ENCODE data around the gene KCNA4. TPM values are rescaled to one million over a fixed set of nuclear protein-coding genes. Genes with fewer than 3 reads are reported as not detected.
"Not testable (repeated sequence)": the region's sequence is repeated elsewhere in the genome, so short reads cannot be mapped to it uniquely, and the experiment has no call there.

Gene KCNA4
- total RNA-seq, 1 donor from 2014 or later: not detected

DNA sequence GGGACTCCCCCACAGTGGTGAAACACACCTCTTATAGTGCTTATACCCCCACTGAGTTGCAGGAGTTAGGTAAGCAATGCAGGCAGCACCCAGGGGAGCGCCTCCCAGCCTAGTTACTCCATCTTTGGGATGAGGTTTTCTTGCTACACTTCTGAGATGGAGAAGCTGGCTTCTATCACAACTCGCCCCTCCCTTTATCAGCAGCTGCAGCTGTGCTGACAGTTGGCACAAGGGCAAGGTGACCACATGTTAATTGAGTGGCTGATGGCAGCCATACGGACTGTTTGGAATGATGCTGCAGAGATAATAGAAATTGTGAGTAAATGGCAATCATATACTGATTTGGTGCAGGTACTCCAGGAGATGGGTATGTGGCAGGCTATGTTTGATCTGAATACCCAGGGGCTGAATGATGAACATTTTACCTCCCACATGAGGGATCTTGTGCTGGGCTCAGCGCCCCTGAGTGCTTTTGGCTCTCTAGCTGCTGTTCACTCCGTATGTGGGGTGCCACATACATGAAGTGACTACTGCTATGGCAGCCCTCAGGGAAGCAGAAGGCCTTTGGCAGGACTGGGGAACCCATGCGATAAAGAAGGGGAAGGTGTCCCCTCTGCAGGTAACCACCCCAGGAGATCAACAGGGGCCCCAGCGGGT is 29.2 kb upstream of the KCNA4 start:
- ATAC-seq (ENCODE audit: low read depth) (no peak), DNase-seq (no peak)
- no peaks in the 10 kb centered on the region for H3K4me1 Mint-ChIP-seq
- H3K27me3 Mint-ChIP-seq: no peaks in the 10 kb centered on the region
- no peak overlapping the region for H3K4me3 Mint-ChIP-seq
- H3K36me3 Mint-ChIP-seq (ENCODE audit: low read depth): no peaks in the 10 kb centered on the region
- ChIA-PET CTCF (no interaction called here), POLR2A (interaction anchor here (0.6 kb wide), 1 partner anchor 582 kb away, joined by 4 read pairs; no protein-coding TSS in a partner anchor)
- no peak overlapping the region for H3K27ac Mint-ChIP-seq
- no peaks in the 10 kb centered on the region for H3K9me3 Mint-ChIP-seq
- TF ChIP-seq, protein P1, sequence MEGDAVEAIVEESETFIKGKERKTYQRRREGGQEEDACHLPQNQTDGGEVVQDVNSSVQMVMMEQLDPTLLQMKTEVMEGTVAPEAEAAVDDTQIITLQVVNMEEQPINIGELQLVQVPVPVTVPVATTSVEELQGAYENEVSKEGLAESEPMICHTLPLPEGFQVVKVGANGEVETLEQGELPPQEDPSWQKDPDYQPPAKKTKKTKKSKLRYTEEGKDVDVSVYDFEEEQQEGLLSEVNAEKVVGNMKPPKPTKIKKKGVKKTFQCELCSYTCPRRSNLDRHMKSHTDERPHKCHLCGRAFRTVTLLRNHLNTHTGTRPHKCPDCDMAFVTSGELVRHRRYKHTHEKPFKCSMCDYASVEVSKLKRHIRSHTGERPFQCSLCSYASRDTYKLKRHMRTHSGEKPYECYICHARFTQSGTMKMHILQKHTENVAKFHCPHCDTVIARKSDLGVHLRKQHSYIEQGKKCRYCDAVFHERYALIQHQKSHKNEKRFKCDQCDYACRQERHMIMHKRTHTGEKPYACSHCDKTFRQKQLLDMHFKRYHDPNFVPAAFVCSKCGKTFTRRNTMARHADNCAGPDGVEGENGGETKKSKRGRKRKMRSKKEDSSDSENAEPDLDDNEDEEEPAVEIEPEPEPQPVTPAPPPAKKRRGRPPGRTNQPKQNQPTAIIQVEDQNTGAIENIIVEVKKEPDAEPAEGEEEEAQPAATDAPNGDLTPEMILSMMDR (IDR thresholded peaks at IDR 0.05): no peak
- intact Hi-C loops (cut with micrococcal nuclease): no loop called here

DNA sequence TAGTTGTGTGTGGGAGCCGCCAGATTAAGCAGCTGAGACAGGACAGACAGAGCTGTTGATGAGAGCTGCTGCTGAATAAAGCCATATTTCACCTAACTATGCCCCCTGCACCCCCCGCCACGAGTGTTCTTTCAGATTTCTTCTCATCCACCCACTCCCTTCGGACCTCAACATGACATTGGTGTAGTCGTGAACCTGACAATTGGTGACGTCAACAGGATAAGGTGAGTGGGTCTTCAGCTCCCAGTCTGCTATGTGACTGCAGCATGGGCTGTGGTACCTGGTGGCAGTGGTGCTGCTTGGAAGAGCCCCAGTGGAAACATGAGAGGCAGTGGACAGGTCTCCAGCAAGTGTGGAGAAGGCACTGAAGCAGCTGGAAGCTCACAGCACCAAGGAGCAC is 28.3 kb upstream of the KCNA4 start:
- CTCF ChIA-PET: no interaction called here
- Mint-ChIP-seq H3K27ac (no peak overlapping the region), H3K9me3 (no peaks in the 10 kb centered on the region), H3K27me3 (no peaks in the 10 kb centered on the region), H3K4me3 (no peak overlapping the region), H3K36me3 (ENCODE audit: low read depth) (no peaks in the 10 kb centered on the region), H3K4me1 (no peaks in the 10 kb centered on the region)
- TF ChIP-seq, protein P1 (IDR thresholded peaks at IDR 0.05): no peak
- POLR2A ChIA-PET: no interaction called here
- ATAC-seq (ENCODE audit: low read depth): no peak
- intact Hi-C loops (cut with micrococcal nuclease): no loop called here
- DNase-seq: no peak

DNA sequence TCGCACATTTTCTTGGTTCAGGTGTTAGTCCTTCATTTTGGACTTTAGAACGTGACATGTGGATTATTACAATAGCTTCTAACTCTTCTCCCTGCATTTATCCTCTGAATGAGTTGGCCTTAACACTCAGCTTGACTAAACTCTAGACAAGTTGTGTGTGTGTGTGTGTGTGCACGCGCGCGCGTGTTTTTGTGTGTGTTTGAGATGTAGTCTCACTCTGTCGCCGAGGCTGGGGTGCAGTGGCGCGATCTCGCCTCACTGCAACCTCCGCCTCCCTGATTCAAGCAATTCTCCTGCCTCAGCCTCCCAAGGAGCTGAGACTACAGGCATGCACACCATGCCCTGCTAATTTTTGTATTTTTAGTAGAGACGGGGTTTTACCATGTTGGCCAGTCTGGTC is 24.3 kb upstream of the KCNA4 start:
- H3K27ac Mint-ChIP-seq: no peak overlapping the region
- no peaks in the 10 kb centered on the region for H3K4me1 Mint-ChIP-seq
- DNase-seq (no peak), ATAC-seq (ENCODE audit: low read depth) (no peak)
- POLR2A ChIA-PET: no interaction called here
- CTCF ChIA-PET: no interaction called here
- TF ChIP-seq, protein P1 (IDR thresholded peaks at IDR 0.05): no peak
- H3K4me3 Mint-ChIP-seq: no peak overlapping the region
- H3K9me3 Mint-ChIP-seq: no peaks in the 10 kb centered on the region
- H3K36me3 Mint-ChIP-seq (ENCODE audit: low read depth): no peaks in the 10 kb centered on the region
- intact Hi-C loops (cut with micrococcal nuclease): no loop called here
- H3K27me3 Mint-ChIP-seq: no peaks in the 10 kb centered on the region

DNA sequence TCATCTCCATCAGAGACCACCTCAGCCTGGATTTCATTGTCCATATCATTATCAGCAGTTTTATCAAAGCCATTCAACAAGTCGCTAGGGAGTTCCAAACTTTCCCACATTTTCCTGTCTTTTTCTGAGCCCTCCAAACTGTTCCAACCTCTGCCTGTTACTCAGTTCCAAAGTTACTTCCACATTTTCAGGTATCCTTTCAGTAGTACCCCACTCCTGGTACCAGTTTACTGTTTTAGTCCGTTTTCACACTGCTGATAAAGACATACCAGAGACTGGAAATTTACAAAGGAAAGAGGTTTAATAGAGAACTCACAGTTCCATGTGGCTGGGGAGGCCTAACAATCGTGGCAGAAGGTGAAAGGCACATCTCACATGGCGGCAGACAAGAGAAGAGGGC is 17.9 kb upstream of the KCNA4 start:
- DNase-seq; H3K4me1 Mint-ChIP-seq; ATAC-seq (ENCODE audit: low read depth); H3K36me3 Mint-ChIP-seq (ENCODE audit: low read depth); POLR2A ChIA-PET; H3K9me3 Mint-ChIP-seq; H3K27me3 Mint-ChIP-seq; H3K4me3 Mint-ChIP-seq; intact Hi-C loops (cut with micrococcal nuclease); CTCF ChIA-PET; H3K27ac Mint-ChIP-seq: not testable (repeated sequence)

GRCh38 chr11:30034166-30034565 is 17.3 kb upstream of the KCNA4 start:
- H3K36me3 Mint-ChIP-seq (ENCODE audit: low read depth); H3K9me3 Mint-ChIP-seq; intact Hi-C loops (cut with micrococcal nuclease); H3K27ac Mint-ChIP-seq; H3K4me3 Mint-ChIP-seq; DNase-seq; H3K27me3 Mint-ChIP-seq; CTCF ChIA-PET; ATAC-seq (ENCODE audit: low read depth); H3K4me1 Mint-ChIP-seq; POLR2A ChIA-PET: not testable (repeated sequence)

DNA sequence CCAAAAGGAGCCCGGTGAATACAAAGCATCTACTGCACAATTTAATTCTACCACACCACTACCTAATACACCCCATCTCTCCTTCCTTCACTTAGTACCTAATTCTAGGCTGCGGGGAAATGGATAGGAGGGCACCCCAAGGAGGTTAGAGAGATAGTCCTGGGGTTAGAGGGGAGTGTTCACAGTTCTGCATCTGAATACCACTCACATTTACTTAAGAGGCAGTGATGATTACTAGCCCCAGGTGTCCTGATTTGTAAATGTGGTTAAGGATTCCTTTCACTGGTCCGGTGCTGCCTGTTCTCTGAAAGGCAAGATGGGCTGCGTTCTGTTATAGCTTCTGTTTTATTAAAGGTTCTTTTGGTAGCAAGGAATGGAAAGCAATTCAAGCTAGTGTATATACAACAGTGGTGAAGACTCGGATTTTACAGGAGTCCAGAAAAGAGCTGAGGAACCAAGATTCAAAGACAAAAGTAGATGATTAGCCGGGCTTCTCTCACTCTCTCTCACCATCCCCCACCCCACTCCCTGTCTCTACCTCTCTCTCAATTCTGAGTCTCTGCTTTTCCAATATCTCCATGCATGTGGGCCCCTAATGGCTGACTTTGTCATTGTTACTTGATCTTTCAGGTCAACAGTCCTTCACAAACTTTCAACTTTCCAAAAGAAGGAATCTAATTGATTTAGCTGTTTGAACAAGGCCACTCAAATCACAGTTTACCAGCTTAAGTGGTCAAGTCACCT is 8.7 kb upstream of the KCNA4 start:
- H3K4me3 Mint-ChIP-seq: no peak overlapping the region
- H3K4me1 Mint-ChIP-seq: no peaks in the 10 kb centered on the region
- H3K9me3 Mint-ChIP-seq: no peaks in the 10 kb centered on the region
- no peaks in the 10 kb centered on the region for H3K27me3 Mint-ChIP-seq
- no peak overlapping the region for H3K27ac Mint-ChIP-seq
- TF ChIP-seq, protein P1 (IDR thresholded peaks at IDR 0.05): no peak
- ChIA-PET CTCF (no interaction called here), POLR2A (no interaction called here)
- intact Hi-C loops (cut with micrococcal nuclease): no loop called here
- no peaks in the 10 kb centered on the region for H3K36me3 Mint-ChIP-seq (ENCODE audit: low read depth)
- DNase-seq (no peak), ATAC-seq (ENCODE audit: low read depth) (no peak)

Data from activated B cell treated with CpG ODN at 0.5 μM for 24 hours (primary cell).